Dermis microvascular lymphatic vessel endothelial cell (primary cell): Measurements from ENCODE around the gene CCP110. TPM values are rescaled to one million over a fixed set of nuclear protein-coding genes. Genes with fewer than 3 reads are reported as not detected.
A peak's percentile ranks its signal among the peaks of the same experiment; 100 is the strongest.

Source experiments
- DNase-seq, 2 donors: peaks; one replicate each; pipeline versions ENCODE4 v3.0.0 to v3.0.0-alpha.2; 2010; ENCODE audit warnings: low read depth in 2 of 2
- total RNA-seq: library from RNA; depleted of rRNA; stranded (reverse); fragments of >200 nt; gene quantifications from 2 replicates; pipeline ENCODE4 v1.2.1, GENCODE V29; 2014

CCP110 gene
- total RNA-seq = 7.1 and 7.3 TPM in 2 replicates

- DNase-seq = peak; percentile 90 to 97
Observed at GRCh38 chr16:19523559-19524355, at the start of gene CCP110. TSS of gene CCP110 (plus strand) at chr16:19523942. CDS start at chr16:19527882, 3,940 bp downstream.

GRCh38 chr16:19474617-19475016, 49.1 kb upstream of the CCP110 start:
- no peak for DNase-seq

GRCh38 chr16:19478505-19478904, 45.2 kb upstream of the CCP110 start:
- DNase-seq = no peak

GRCh38 chr16:19479302-19479721, 44.4 kb upstream of the CCP110 start:
- no peak for DNase-seq

- no peak for DNase-seq
Observed at GRCh38 chr16:19481296-19481695, 42.4 kb upstream of the CCP110 start.

GRCh38 chr16:19481769-19482168, 42.0 kb upstream of the CCP110 start:
- DNase-seq = no peak

GRCh38 chr16:19482291-19482690, 41.5 kb upstream of the CCP110 start:
- DNase-seq = no peak

- DNase-seq = no peak
Observed at GRCh38 chr16:19484096-19484495, 39.6 kb upstream of the CCP110 start.

- no peak for DNase-seq
Observed at GRCh38 chr16:19485611-19486010, 38.1 kb upstream of the CCP110 start.

GRCh38 chr16:19486051-19486450, 37.7 kb upstream of the CCP110 start:
- DNase-seq = no peak

- no peak for DNase-seq
Observed at GRCh38 chr16:19486750-19487325, 36.9 kb upstream of the CCP110 start.

- DNase-seq = no peak
Observed at GRCh38 chr16:19488213-19488640, 35.5 kb upstream of the CCP110 start.

GRCh38 chr16:19490619-19491018, 33.1 kb upstream of the CCP110 start:
- DNase-seq = no peak

GRCh38 chr16:19497176-19497575, 26.6 kb upstream of the CCP110 start:
- DNase-seq = no peak

GRCh38 chr16:19499006-19499405, 24.7 kb upstream of the CCP110 start:
- no peak for DNase-seq

- DNase-seq = no peak
Observed at GRCh38 chr16:19499481-19499880, 24.3 kb upstream of the CCP110 start.

GRCh38 chr16:19502395-19503131, 21.2 kb upstream of the CCP110 start:
- peak; percentile 73 to 80 for DNase-seq

GRCh38 chr16:19503461-19504075, 20.2 kb upstream of the CCP110 start:
- no peak for DNase-seq

GRCh38 chr16:19505600-19506303, 18.0 kb upstream of the CCP110 start:
- peak; percentile 94 to 95 for DNase-seq

GRCh38 chr16:19506965-19507364, 16.8 kb upstream of the CCP110 start:
- DNase-seq = no peak

GRCh38 chr16:19507867-19508266, 15.9 kb upstream of the CCP110 start:
- no peak for DNase-seq
